HG02884 (cell line): Measurements from ENCODE around the gene MTG2.

ENCODE experiments used
- ATAC-seq: cut with Tn5 transposase; IDR thresholded peaks from one replicate; pipeline ENCODE4 v1.9.1; 2021; ENCODE audit warnings: mild to moderate bottlenecking, moderate library complexity; ENCODE audit not compliant: unreplicated experiment

Gene MTG2

GRCh38 chr20:62246872-62247652 lies 64.2 kb downstream of the MTG2 start:
- ATAC-seq = no peak

- ATAC-seq = no peak
Measured at GRCh38 chr20:62248890-62249560, 66.2 kb downstream of the MTG2 start.

GRCh38 chr20:62252342-62252966 lies 69.6 kb downstream of the MTG2 start:
- ATAC-seq = no peak
